ENCODE data around the gene BRPF3.

GRCh38 chr6:36221674-36222073, 25.1 kb downstream of the BRPF3 start:
- TF ChIP-seq CTCF (conservative IDR thresholded peaks at IDR 0.05 in 1 of 2, IDR thresholded peaks at IDR 0.05 in 1 of 2; ENCODE audit: low read depth in 1 of 2, low read length in 2 of 2), result no peak
- no peak for TF ChIP-seq EZH2 (IDR thresholded peaks at IDR 0.05; ENCODE audit: low read length, missing control alignments)

Measured in fibroblast of lung (primary cell).